ENCODE data around the gene AKR1C3.

AKR1C3 gene

DNA sequence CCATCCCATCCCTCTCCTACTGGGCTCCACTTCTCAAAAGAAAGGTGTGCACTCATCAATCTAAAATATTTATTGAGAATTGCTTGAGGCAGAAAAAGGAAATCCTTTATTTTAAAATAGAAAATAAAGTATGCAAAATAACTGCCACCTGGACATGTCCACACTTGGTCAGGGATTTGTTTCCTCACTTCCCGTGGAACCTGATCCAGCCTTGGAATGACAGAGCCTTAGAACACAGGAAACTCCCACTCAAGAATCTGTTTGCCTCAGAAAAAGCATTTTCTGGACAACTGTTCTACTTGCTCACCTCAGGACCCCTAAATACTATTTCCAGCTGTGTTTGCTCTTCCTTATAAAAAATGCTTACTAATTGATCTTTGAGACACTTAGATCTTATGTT lies 61.7 kb downstream of the AKR1C3 start:
- H3K9ac ChIP-seq (ENCODE audit: low read depth in 1 of 2, low read length in 2 of 2): no peak overlapping the region
- H3K4me1 ChIP-seq (ENCODE audit: control insufficient read depth in 2 of 2, insufficient read depth in 2 of 2, low read length in 2 of 2): no peaks in the 10 kb centered on the region
- no peak overlapping the region for H3K4me3 ChIP-seq (ENCODE audit: low read length in 2 of 2)
- H3K27ac ChIP-seq (ENCODE audit: low read depth in 2 of 2, low read length in 2 of 2): no peak overlapping the region
- no peaks in the 10 kb centered on the region for H3K36me3 ChIP-seq (ENCODE audit: control insufficient read depth in 2 of 2, insufficient read depth in 2 of 2, low read length in 2 of 2)
- no peaks in the 10 kb centered on the region for H3K9me3 ChIP-seq (ENCODE audit: control insufficient read depth in 2 of 2, low read length in 2 of 2)
- no peaks in the 10 kb centered on the region for H3K27me3 ChIP-seq (ENCODE audit: control insufficient read depth in 2 of 2, insufficient read depth in 2 of 2, low read length in 2 of 2)
